Fibroblast of skin of back (primary cell): ENCODE data around the gene ZNF124.

Experiments used
- DNase-seq: peaks from one replicate; pipeline ENCODE4 v3.0.0-alpha.2; 2013

Gene ZNF124

GRCh38 chr1:247111700-247112478, 59.9 kb downstream of the ZNF124 start:
- peak; percentile 48 for DNase-seq

GRCh38 chr1:247111259-247111699, 60.5 kb downstream of the ZNF124 start:
- peak; percentile 14 for DNase-seq

- peak; percentile 12 for DNase-seq
These were observed 61.1 kb downstream of the ZNF124 start for GRCh38 chr1:247110627-247111258.

- no peak for DNase-seq
These were observed 64.1 kb downstream of the ZNF124 start for GRCh38 chr1:247107694-247108093.

GRCh38 chr1:247105966-247106365, 65.9 kb downstream of the ZNF124 start:
- DNase-seq: no peak
